CD4-positive, alpha-beta T cell (primary cell): ENCODE results near the gene TEAD4. TPM values are rescaled to one million over a fixed set of nuclear protein-coding genes. Genes with fewer than 3 reads are reported as not detected.

Experiments
- ATAC-seq: fragments of 200-7000 bp; cut with Tn5 transposase; one replicate; pipeline ENCODE4 v1.10.0; 2022; ENCODE audit warnings: mild to moderate bottlenecking; ENCODE audit not compliant: poor library complexity
- CTCF ChIA-PET: fragments of 350-600 bp; sonication (Branson Sonifier 250); formaldehyde crosslinking; loops from one replicate; lab custom pipeline; 2021; ENCODE audit warnings: antibody characterized with exemption, inconsistent platforms; lab: Charles Lee
- POLR2A ChIA-PET: fragments of 350-600 bp; sonication (Branson Sonifier 250); formaldehyde crosslinking; loops from one replicate; lab custom pipeline; 2021; ENCODE audit warnings: antibody characterized with exemption, inconsistent platforms; lab: Charles Lee
- DNase-seq, 14 experiments: peaks; one replicate each; pipeline ENCODE4 v3.0.0-alpha.2; 2013 to 2020; ENCODE audit warnings: mixed read lengths in 2 of 14
- H3K27ac ChIP-seq, 2 donors: one replicate each; pipeline versions ENCODE4 v1.5.1 to v1.7.0; 2013; ENCODE audit warnings: low read length in 2 of 2, low read depth in 1 of 2, mild to moderate bottlenecking in 1 of 2
- H3K27me3 ChIP-seq, 2 experiments: 1 replicate in 1 of 2; 2 replicates in 1 of 2; pipeline versions ENCODE4 v1.6.1 to v1.7.0; 2013; ENCODE audit warnings: low read length in 2 of 2, control low read depth in 1 of 2, mild to moderate bottlenecking in 1 of 2, moderate library complexity in 1 of 2; ENCODE audit not compliant: insufficient read depth in 2 of 2, control insufficient read depth in 1 of 2
- H3K36me3 ChIP-seq: one replicate; pipeline ENCODE4 v1.6.1; 2013; ENCODE audit warnings: low read length, control low read depth; ENCODE audit not compliant: insufficient read depth
- H3K4me1 ChIP-seq: one replicate; pipeline ENCODE4 v1.6.1; 2013; ENCODE audit warnings: low read length, control low read depth; ENCODE audit not compliant: insufficient read depth
- H3K4me3 ChIP-seq: one replicate; pipeline ENCODE4 v1.5.1; 2013; ENCODE audit warnings: mild to moderate bottlenecking, low read length, moderate library complexity
- H3K9me3 ChIP-seq, 2 experiments: 1 replicate in 1 of 2; 2 replicates in 1 of 2; pipeline versions ENCODE4 v1.6.1 to v1.7.0; 2013; ENCODE audit warnings: low read length in 2 of 2, mild to moderate bottlenecking in 2 of 2, control low read depth in 1 of 2, moderate library complexity in 1 of 2; ENCODE audit not compliant: control insufficient read depth in 1 of 2, insufficient read depth in 1 of 2
- H3K27ac Mint-ChIP-seq: one replicate; pipeline ENCODE4 v1.8.0; 2020; ENCODE audit warnings: mixed read lengths
- H3K27me3 Mint-ChIP-seq: one replicate; pipeline ENCODE4 v1.8.0; 2021; ENCODE audit warnings: mixed read lengths
- H3K36me3 Mint-ChIP-seq: one replicate; pipeline ENCODE4 v1.8.0; 2021; ENCODE audit warnings: low read depth, mixed read lengths
- H3K4me1 Mint-ChIP-seq: one replicate; pipeline ENCODE4 v1.8.0; 2021; ENCODE audit warnings: low read depth, mixed read lengths
- H3K4me3 Mint-ChIP-seq: one replicate; pipeline ENCODE4 v1.8.0; 2020; ENCODE audit warnings: mild to moderate bottlenecking, mixed read lengths
- H3K9me3 Mint-ChIP-seq: one replicate; pipeline ENCODE4 v1.8.0; 2020; ENCODE audit warnings: mixed read lengths
- CTCF ChIP-seq: fragments of 200-600 bp; IDR thresholded peaks from one replicate; pipeline ENCODE4 v1.8.0; 2022; ENCODE audit warnings: antibody characterized with exemption, mild to moderate bottlenecking
- intact Hi-C, 2 experiments: fragments of 100-400 bp; cut with DNase I in 1 of 2; cut with micrococcal nuclease in 1 of 2; formaldehyde crosslinking; loops; one replicate each; pipeline versions ENCODE4 v1.15.1 to v1.9.0; 2023 to 2025; cut with DNase I, micrococcal nuclease
- total RNA-seq, 174 experiments: library from RNA in 2 of 174; stranded (reverse) in 2 of 174; gene quantifications; one replicate each; pipeline ENCODE4 v1.2.3 and lab custom pipeline; 2021 to 2026

The TEAD4 gene
- total RNA-seq, 2 experiments from 2014 or later: not detected

DNA sequence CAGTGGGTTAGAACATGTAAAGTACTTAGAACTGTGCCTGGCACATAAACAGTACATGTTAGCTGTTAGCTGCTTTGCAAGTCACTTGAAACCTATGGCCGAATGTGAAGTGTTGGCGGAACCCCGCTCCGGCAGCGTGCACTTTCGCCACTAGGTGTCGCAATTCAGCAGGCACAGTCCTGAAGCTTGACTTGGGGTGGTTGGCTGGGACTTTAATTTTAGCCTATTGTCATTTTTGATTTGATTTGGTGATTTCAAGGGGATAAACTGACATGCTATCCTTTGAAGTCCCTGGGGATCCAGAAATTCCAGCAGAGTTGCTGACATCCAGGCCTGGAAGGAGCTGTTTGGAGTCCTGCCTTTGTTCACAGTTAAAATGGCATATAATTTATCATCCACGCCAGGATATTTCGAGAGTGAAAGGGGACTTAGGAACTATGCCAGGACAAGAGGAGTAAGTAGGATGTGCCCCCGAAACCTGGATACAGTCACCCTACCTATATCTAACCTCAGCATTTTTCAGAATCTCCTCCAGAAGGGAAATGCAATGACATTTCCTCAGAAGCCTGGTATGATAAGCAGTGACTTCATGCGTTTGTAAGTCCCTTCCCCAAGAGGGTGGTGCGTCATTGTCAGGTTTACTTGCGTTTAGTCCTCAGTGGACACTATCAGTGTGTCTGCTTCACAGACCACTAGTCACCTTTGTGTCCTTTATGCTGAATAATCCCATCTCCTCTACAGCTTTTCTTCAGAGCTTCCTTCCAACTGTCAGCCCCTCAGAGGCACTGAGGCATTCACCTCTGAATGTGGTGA is 114.4 kb downstream of the TEAD4 start:
- no peak overlapping the region for H3K27ac Mint-ChIP-seq
- ATAC-seq (peak; percentile 53), DNase-seq (peak; percentile 72 to 90 (median 82))
- peaks cover 14% of the 10 kb centered on the region for H3K4me1 Mint-ChIP-seq
- peaks cover 7% of the 10 kb centered on the region for H3K27me3 Mint-ChIP-seq
- TF ChIP-seq CTCF: peak; percentile 93
- no peak overlapping the region for H3K27ac ChIP-seq
- peaks cover 25% of the 10 kb centered on the region for H3K4me1 ChIP-seq
- no peaks in the 10 kb centered on the region for H3K36me3 ChIP-seq
- H3K9me3 Mint-ChIP-seq: no peaks in the 10 kb centered on the region
- peaks cover 3% of the 10 kb centered on the region in 2 experiments for H3K27me3 ChIP-seq
- POLR2A ChIA-PET: interaction anchor here (1.2 kb wide), 1 partner anchor 202 kb away, joined by 7 read pairs; no protein-coding TSS in a partner anchor
- intact Hi-C loops: loop anchor here (1.0 to 10.0 kb wide), 4 partner anchors 64 to 279 kb away; partner anchors contain the start of gene FKBP4 (in 1 of the 2)
- no peaks in the 10 kb centered on the region for H3K9me3 ChIP-seq
- peak overlapping the region; percentile 65 for H3K4me3 Mint-ChIP-seq
- CTCF ChIA-PET: interaction anchor here (0.6 to 1.2 kb wide), 9 partner anchors 9 to 226 kb away, joined by 3 to 11 read pairs (median 3); no protein-coding TSS in a partner anchor
- no peaks in the 10 kb centered on the region for H3K36me3 Mint-ChIP-seq
- no peak overlapping the region for H3K4me3 ChIP-seq

DNA sequence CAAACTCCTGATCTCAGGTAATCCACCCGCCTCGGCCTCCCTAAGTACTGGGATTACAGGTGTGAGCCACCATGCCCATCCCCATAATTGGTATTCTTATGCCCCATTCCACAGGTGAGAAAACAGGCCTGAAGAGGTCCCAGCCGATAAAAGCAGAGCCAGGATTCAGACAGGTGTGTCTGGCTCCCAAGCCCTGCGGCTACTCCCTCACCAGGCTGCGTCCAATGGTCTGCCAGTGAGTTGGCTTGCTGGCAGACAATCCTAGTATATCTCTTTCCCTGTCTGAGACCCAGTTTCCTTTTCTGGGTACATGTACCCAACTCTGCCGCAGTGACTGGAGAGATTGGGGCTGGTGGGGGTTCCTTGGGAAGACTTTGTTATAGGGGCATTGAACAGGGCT is 116.1 kb downstream of the TEAD4 start:
- no peaks in the 10 kb centered on the region for H3K9me3 ChIP-seq
- no peak overlapping the region for H3K4me3 ChIP-seq
- H3K4me3 Mint-ChIP-seq: peak overlapping the region; percentile 76
- CTCF ChIA-PET: no interaction called here
- POLR2A ChIA-PET: no interaction called here
- no peaks in the 10 kb centered on the region for H3K9me3 Mint-ChIP-seq
- peaks cover 14% of the 10 kb centered on the region for H3K4me1 Mint-ChIP-seq
- DNase-seq (no peak), ATAC-seq (no peak)
- intact Hi-C loops: loop anchor here in 1 of 2 experiments (5.0 to 10.0 kb wide), 3 partner anchors 198 to 1247 kb away; partner anchors contain the start of genes FKBP4, FOXM1, RHNO1 and TIGAR
- no peak for TF ChIP-seq CTCF
- peaks cover 7% of the 10 kb centered on the region for H3K27me3 Mint-ChIP-seq
- peaks cover 3% of the 10 kb centered on the region in 2 experiments for H3K27me3 ChIP-seq
- no peaks in the 10 kb centered on the region for H3K36me3 ChIP-seq
- no peak overlapping the region for H3K27ac Mint-ChIP-seq
- H3K27ac ChIP-seq: no peak overlapping the region
- peaks cover 25% of the 10 kb centered on the region for H3K4me1 ChIP-seq
- no peaks in the 10 kb centered on the region for H3K36me3 Mint-ChIP-seq

- Histone ChIP-seq H3K27ac (no peak within 1 kb of the TSS), H3K27me3 (peaks cover 3% of the 10 kb centered on the region in 2 experiments), H3K4me1 (peaks cover 25% of the 10 kb centered on the region), H3K36me3 (no peaks in the 10 kb centered on the region), H3K9me3 (no peaks in the 10 kb centered on the region), H3K4me3 (peak within 1 kb of the TSS; percentile 59)
- H3K9me3 Mint-ChIP-seq: no peaks in the 10 kb centered on the region
- DNase-seq: peak; percentile 51 to 86 (median 66)
- H3K4me1 Mint-ChIP-seq: peaks cover 14% of the 10 kb centered on the region
- CTCF ChIA-PET: no interaction called here
- peak; percentile 85 for ATAC-seq
- H3K36me3 Mint-ChIP-seq: no peaks in the 10 kb centered on the region
- H3K27me3 Mint-ChIP-seq: peaks cover 7% of the 10 kb centered on the region
- POLR2A ChIA-PET: no interaction called here
- TF ChIP-seq CTCF: no peak
- peak within 1 kb of the TSS; percentile 19 for H3K27ac Mint-ChIP-seq
- intact Hi-C loops: loop anchor here in 1 of 2 experiments (5.0 to 10.0 kb wide), 3 partner anchors 200 to 1245 kb away; partner anchors contain the start of genes FKBP4, FOXM1, RHNO1 and TIGAR
- H3K4me3 Mint-ChIP-seq: peak within 1 kb of the TSS; percentile 88
These were observed 117.8 kb downstream of the TEAD4 start, which contains the start of gene TSPAN9 for GRCh38 chr12:3076730-3077571. Gene TSPAN9 (plus strand): TSS chr12:3077379. CDS start chr12:3201194, 123,815 bp downstream.
